ENCODE data around the gene RAB4A.
"Not testable (repeated sequence)": the region's sequence is repeated elsewhere in the genome, so short reads cannot be mapped to it uniquely, and the experiment has no call there.

Gene RAB4A

DNA sequence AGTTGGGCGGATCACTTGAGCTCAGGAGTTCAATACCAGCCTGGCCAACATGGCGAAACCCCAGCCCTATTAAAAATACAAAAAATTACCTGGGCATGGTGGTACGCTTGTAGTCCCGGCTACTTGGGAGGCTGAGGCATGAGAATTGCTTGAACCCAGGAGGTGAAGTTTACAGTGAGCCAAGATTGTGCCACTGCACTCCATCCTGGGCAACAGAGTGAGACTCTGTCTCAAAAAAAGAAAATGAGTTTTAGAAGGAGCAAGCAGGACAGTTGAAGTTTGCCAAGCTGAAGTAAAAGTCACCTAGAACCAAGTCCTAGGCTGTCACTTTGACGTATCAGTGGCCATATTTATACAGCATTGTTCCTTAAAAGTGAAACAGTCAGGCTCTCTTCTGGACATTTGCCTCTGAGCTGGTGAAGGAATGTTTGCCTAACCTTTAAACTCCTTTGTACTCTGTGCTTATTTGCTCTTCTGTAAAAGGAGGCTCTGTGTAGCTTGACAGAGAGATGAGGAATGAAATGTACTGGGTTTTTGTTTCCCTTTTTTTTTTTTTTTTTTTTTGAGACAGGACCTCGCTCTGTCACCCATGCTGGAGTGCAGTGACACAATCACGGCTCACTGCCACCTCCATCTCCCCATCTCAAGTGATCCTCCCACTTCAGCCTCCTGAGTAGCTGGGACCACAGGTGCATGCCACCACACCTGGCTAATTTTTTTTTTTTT is 2.8 kb downstream of the RAB4A start:
- DNase-seq, result no peak

- DNase-seq, result no peak
Measured at GRCh38 chr1:229275005-229275404, 4.1 kb downstream of the RAB4A start.

DNA sequence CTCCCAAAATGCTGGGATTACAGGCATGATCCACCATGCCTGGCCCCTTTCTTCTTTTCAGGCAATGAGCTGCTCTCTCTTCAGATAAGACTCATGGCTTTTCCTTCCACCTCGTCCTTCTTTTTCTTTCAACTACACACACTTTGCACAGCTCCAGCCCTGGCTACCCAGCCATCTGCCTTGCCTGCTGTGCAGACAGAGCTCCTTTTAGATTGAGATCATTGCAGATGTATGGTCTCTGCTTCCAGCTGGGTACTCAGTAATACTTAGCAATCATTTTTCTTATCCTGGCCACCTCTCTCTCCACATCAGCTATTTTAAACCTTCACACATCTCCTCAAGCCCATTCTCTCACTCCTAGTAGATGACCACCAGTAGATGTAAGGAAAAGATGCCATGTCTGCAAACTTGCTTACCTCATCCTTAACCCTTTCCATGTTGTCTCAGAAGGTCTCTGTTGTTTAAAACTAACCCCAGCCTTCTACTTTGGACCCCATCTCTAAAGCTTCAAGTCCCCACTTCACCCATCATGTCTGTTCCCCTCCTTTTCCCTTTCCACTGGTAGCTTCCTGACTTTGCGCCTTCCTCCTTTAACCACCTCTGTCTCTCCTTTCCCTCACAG is 7.3 kb downstream of the RAB4A start:
- no peak for DNase-seq

GRCh38 chr1:229279242-229279641 is 8.3 kb downstream of the RAB4A start:
- DNase-seq, result no peak

DNA sequence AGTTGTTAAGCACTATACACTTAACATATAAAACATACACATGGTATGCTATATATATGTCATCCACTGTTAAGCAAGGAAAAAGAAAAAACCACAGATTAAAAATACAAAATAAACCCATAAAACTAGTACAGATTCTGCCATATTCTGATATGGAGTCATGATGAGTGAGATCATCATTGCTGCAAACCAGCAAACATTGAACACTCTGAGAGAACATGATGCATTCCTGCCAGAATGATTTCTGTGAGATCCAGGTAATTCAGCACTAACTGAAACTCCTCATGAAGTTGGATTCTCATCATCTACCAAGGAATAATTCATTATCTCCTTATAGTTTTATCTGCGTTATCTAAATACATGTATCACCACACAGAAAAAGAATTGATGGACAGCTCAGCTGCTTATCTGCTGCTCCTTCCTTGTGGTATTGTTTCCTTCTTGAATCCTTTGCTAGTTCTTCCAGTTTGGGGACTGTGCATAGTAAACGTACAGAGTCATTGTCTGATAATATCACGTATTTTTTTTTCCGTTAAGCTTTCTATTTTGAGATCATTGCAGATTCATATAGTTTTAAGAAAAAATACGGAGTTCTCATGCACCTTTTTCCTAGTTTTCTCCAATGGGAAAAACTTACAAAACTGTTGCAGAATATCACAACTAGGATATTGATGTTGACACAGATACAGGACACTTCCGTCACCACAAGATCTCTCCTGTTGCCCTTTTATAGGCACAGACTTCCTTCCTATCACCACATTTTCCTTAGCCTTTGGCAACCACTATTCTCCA is 9.3 kb downstream of the RAB4A start:
- DNase-seq, result no peak

DNA sequence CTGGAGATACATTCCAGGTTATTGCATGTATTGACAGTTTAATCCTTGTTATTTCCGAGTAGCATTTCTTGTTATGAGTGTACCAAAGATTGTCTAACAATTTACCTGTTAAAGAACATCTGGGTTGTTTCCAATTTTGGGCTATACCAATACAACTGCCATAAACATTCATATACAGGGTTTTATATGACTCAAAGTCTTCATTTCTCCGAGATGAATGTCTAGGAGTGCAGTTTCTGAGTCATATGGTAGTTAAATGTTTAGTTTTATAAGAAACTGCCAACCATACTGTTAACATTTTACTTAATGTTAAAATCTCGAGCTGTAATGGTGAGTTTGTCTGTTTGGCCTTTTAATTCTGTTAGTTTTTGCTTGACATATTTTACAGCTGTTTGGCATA is 10.0 kb downstream of the RAB4A start:
- DNase-seq, result no peak

GRCh38 chr1:229281339-229281926 is 10.5 kb downstream of the RAB4A start:
- DNase-seq, result no peak

DNA sequence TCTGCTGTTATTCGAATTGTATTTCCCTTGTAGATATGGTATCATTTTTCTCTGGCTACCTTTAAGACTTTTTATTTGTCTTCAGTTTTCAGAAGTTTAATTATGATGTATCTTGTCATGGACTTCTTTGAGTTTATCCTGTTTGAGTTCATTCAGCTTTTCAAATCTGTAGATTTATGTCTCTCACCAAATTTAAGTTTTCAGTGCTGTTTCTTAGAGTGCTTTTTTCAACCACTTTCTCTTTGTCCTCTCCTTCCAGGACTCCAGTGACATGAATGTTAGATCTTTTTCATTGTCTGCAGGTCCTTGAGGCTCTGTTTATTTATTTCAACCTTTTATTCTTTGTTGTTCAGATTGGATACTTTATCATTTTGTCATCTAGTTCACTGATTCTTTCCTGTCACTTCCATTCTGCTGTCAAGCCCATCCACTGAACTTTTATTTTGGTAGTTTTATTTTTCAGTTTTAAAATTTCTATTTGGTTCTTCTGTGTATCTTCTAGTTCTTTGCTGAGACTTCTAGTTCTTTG is 11.4 kb downstream of the RAB4A start:
- DNase-seq, result no peak

GRCh38 chr1:229283183-229283611 is 12.3 kb downstream of the RAB4A start:
- DNase-seq, result no peak

GRCh38 chr1:229284887-229285286 is 14.0 kb downstream of the RAB4A start:
- no peak for DNase-seq

GRCh38 chr1:229285440-229285839 is 14.5 kb downstream of the RAB4A start:
- DNase-seq, result no peak

- DNase-seq, result no peak
Measured at GRCh38 chr1:229286099-229286766, 15.3 kb downstream of the RAB4A start.

DNA sequence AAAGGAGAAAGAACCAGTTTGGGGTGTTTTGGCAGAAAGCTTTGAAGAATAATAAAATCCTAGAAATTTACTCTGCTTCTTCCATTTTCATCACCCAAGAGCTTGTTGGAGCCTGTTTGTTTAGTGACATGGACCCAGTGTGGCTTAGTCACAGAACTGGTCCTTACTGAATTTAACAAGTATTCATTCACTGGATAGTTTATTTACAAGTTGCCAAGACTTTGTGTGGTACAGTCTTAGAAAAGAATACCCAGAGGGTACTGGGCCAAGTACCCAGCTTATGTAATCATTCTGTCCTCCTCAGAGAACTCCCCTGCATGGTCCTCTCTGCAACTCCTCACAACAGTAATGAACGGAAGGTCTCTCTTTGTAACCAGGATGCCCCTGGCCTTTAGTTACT is 16.4 kb downstream of the RAB4A start:
- no peak for DNase-seq

GRCh38 chr1:229288516-229288915 is 17.6 kb downstream of the RAB4A start:
- DNase-seq, result no peak

DNA sequence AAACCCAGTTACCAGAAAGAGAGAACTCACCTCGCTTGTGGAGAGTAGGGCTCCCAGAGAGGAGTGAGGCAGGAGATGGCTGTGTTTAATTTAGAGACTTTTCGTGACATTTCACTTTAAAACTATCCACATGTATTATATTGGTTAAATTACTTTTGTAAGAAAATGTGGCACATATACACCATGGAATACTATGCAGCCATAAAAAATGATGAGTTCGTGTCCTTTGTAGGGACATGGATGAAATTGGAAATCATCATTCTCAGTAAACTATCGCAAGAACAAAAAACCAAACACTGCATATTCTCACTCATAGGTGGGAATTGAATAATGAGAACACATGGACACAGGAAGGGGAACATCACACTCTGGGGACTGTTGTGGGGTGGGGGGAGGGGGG is 20.8 kb downstream of the RAB4A start:
- DNase-seq, result not testable (repeated sequence)

DNA sequence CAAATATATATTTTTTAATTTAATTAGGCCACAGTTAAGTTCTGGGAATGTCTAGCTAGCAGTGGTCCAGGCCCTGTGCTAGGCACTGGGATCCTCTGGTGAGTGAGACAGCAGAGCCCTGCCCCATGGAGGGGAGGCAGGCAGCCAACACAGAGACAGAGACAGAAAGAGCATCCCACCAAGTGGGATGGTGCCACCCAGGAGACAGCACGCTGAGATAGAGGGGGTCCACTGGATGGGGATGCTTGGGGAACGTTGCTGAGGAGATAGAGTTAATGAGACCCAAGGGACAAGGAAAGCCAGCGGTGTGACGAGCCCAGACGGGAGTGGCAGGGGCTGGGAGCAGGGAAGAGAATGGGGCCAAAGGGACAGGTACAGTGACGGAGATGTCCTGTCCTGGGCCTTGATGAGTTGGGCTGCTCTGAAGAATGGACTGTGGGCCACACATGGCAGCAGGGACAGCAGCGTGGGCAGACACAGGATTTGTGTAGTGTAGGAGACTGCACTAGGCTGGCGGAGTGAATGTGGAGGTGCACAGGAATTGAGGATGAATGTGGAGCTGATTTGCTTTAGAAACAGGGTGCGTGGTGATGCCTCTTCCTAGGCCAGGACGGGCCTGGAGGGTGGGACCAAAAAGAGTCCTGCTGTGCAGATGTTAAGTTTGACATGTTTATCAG is 22.8 kb downstream of the RAB4A start:
- DNase-seq, result no peak

DNA sequence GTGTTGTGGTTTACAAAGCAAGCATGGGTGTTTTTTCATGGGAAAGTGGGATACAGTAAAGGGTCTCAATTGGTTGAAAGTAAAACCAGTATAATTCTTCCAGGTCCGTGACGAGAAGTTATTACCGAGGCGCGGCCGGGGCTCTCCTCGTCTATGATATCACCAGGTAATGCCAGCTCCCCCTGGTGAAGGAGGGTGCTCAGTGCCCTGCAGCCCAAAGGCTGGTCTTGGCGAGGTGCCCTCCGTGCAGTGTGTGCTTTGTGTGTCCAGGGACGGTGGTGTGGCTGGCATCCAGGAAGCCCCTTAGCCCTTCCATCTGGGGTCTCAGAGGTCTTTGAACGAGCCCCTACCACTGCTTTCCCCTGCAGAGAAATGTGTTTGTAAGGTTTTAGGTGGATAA is 24.8 kb downstream of the RAB4A start:
- DNase-seq, result no peak

DNA sequence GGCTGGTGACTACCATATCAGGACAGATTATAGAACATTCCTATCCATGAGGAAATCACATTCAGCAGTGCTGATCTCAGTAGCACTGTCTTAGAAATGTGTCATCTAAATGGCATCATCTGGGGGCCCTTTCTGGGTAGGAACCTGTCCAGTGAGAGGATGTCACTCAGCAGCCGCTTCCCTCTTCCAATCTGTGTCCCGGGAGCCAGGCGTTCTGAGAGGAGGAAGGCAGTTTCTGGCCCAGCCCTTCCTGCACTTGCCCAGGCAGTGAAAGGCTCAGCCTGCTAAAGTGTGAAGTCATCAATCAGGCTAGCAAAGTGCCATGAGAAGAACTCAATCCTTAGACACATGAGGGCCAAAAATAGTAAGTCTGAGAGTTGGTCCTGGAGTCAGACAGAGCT is 25.6 kb downstream of the RAB4A start:
- DNase-seq, result no peak

DNA sequence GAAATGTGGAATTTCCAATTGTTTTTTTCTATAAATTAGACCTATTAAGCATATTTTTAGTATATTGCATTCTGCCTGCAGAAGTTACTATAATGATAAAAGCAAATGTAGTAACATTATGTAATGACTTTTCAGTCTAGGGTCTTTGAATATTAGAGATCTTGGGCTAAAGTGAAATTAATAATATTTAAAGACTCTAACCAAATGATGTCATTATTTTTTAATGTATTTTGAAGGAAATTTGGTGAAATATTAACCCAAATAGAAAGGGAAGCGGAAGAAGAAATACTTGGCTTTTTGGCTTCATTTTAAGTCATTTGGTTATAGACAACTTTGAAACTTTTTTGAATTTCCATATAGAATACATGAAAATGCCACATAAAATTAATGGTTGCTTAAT is 26.8 kb downstream of the RAB4A start:
- DNase-seq, result no peak

- no peak for DNase-seq
Measured at GRCh38 chr1:229298420-229298819, 27.5 kb downstream of the RAB4A start.

DNA sequence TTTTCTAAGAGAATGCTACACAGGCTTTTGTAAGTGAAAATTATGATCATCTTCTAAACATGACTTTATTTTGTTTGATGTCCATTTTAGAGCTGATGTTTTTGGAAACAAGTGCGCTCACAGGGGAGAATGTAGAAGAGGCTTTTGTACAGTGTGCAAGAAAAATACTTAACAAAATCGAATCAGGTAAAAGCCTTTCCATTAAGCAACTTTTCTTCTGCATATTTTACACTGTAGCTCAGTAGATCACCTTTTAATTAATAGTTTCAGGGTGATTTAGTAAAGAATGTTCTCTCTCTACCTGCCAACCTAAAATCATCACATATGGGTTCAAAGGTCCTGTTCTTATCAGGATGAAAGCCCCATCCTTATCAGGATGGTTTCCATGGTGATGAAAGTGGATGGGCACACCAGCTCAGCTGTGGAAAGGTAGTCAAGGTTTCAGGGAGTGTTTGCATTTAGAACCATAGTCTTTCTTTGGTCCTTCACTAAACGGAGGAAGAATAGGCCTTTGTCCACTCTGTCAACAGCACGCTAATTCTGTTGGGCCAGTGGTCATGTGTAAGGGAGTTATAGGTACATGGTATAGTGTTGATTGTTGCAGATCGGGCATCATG is 28.1 kb downstream of the RAB4A start:
- DNase-seq, result no peak

Measured in activated CD4-positive, alpha-beta T cell treated with anti-CD3 and anti-CD28 coated beads, Interleukin-2, amount 50 U/mL, for 1 hour (primary cell).